Activated CD4-positive, alpha-beta memory T cell treated with anti-CD3 and anti-CD28 coated beads for 36 hours (primary cell): ENCODE measurements around the gene AMDHD2. TPM values are rescaled to one million over a fixed set of nuclear protein-coding genes. Genes with fewer than 3 reads are reported as not detected.
A peak's percentile ranks its signal among the peaks of the same experiment; 100 is the strongest.
"Not testable (repeated sequence)": the region's sequence is repeated elsewhere in the genome, so short reads cannot be mapped to it uniquely, and the experiment has no call there.

Experiments
- CTCF ChIA-PET: fragments of 350-600 bp; sonication (Branson Sonifier 250); formaldehyde crosslinking; loops from one replicate; lab custom pipeline; 2021; ENCODE audit warnings: antibody characterized with exemption, inconsistent platforms; lab: Charles Lee
- POLR2A ChIA-PET: fragments of 350-600 bp; sonication (Branson Sonifier 250); formaldehyde crosslinking; loops from one replicate; lab custom pipeline; 2021; ENCODE audit warnings: antibody characterized with exemption; lab: Charles Lee
- DNase-seq: peaks from one replicate; pipeline ENCODE4 v3.0.0-alpha.2; 2020
- H3K27ac Mint-ChIP-seq: one replicate; pipeline ENCODE4 v1.8.0; 2021; ENCODE audit warnings: mixed read lengths
- H3K27me3 Mint-ChIP-seq: one replicate; pipeline ENCODE4 v1.8.0; 2021; ENCODE audit warnings: mixed read lengths
- H3K36me3 Mint-ChIP-seq: one replicate; pipeline ENCODE4 v1.8.0; 2021; ENCODE audit warnings: mixed read lengths
- H3K4me1 Mint-ChIP-seq: one replicate; pipeline ENCODE4 v1.8.0; 2021; ENCODE audit warnings: low read depth, mixed read lengths
- H3K4me3 Mint-ChIP-seq: one replicate; pipeline ENCODE4 v1.8.0; 2021; ENCODE audit warnings: mild to moderate bottlenecking, mixed read lengths
- H3K9me3 Mint-ChIP-seq: one replicate; pipeline ENCODE4 v1.8.0; 2021; ENCODE audit warnings: mixed read lengths
- intact Hi-C: fragments of 100-400 bp; cut with micrococcal nuclease; formaldehyde crosslinking; loops from one replicate; pipeline ENCODE4 v1.15.1; 2023
- microRNA-seq: library from miRNA; unstranded; fragments of <30 nt; microRNA quantifications from one replicate; pipeline ENCODE4 v1.2.0, GENCODE V29; 2022; ENCODE audit warnings: borderline number of aligned reads, borderline microRNAs expressed, borderline replicate concordance
- total RNA-seq, 2 experiments: library from RNA; stranded (reverse); gene quantifications; one replicate each; pipeline ENCODE4 v1.2.3, GENCODE V29; 2021

Gene AMDHD2
- total RNA-seq, 2 experiments from 2014 or later = 28.3 to 30.5 TPM

DNA sequence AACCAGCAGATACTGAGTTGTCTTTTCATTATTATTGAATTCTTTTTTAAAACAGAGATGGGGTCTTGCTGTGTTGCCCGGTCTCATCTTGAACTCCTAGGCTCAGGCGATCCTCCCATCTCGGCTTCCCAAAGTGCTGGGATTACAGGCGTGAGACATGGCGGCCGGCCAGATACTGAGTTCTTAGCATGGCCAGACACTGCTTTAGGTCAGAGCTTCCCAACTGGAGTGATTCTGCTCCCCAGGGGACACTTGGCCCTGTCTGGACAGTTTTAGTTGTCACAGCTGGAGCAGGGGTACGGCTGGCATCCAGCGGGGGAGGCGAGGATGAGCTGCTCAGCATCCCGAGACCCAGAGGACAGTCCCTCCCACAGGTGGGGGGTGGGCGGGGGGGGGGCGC is 58.7 kb downstream of the AMDHD2 start:
- CTCF ChIA-PET, POLR2A ChIA-PET, H3K36me3 Mint-ChIP-seq, H3K4me1 Mint-ChIP-seq, H3K4me3 Mint-ChIP-seq, DNase-seq, H3K27me3 Mint-ChIP-seq, intact Hi-C loops, H3K9me3 Mint-ChIP-seq, H3K27ac Mint-ChIP-seq: not testable (repeated sequence)

DNA sequence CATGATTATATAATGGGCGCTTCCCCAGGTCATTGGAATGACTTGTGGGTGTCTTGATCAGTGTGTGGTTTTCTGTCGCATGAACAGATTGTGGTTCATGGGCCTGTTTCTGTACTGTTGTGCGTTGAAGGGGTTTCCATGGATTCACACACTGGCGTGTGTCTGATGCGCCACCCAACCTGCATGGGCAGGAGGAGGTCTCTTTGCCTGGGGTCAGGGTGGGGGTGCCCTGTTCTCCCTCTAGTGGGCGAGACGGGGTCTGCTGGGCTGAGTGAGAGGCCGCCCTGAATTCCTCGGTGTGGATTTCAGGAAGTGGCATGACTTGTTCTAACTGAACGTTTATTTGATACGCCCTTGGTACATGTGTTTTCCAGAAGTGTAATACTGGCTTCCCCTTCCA is 60.0 kb downstream of the AMDHD2 start:
- DNase-seq = peak; percentile 32
- H3K9me3 Mint-ChIP-seq, H3K4me1 Mint-ChIP-seq, CTCF ChIA-PET, H3K27ac Mint-ChIP-seq, H3K27me3 Mint-ChIP-seq, intact Hi-C loops, POLR2A ChIA-PET, H3K36me3 Mint-ChIP-seq, H3K4me3 Mint-ChIP-seq: not testable (repeated sequence)

DNA sequence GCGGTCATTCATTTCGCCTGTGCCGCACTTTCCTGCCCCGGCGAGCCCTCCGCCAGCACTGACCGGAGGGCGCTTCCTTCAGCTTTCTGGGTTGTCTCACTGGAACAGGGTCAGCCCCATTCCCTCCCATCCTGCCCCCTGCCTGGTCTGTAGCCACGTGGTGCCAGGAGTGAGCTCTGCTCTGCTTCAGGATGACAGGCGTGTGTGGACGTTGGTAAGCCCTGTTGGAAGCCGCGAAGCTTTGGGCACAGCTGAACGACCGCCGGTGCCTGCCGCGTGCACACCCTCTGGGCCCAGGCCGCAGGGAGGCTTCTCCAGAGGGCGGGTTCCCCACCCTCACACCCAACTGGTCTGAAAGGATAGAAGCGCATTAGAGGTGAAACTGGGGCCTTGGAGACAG is 60.6 kb downstream of the AMDHD2 start:
- H3K4me3 Mint-ChIP-seq, POLR2A ChIA-PET, H3K36me3 Mint-ChIP-seq, H3K27me3 Mint-ChIP-seq, CTCF ChIA-PET, H3K27ac Mint-ChIP-seq, intact Hi-C loops, DNase-seq, H3K9me3 Mint-ChIP-seq, H3K4me1 Mint-ChIP-seq: not testable (repeated sequence)

Small RNA genes lying within 50 kb of the gene (microRNA-seq; reads per million reads assigned to microRNA genes)
- gene MIR3178 = not detected

Other genes with a start within 250 kb of the AMDHD2 start
- gene ABCA3, start 179.6 kb upstream of the AMDHD2 start, total RNA-seq = 1 to 10 TPM; 6.1 to 6.4 TPM
- 10 to 100 TPM; 53.5 to 54.7 TPM for gene CCNF, start 90.9 kb upstream of the AMDHD2 start, total RNA-seq
- 10 to 100 TPM; 23.9 to 24.3 TPM for gene TEDC2, start 60.3 kb upstream of the AMDHD2 start, total RNA-seq
- gene NTN3, start 49.1 kb upstream of the AMDHD2 start, total RNA-seq = not detected
- gene TBC1D24, start 45.2 kb upstream of the AMDHD2 start, total RNA-seq = 10 to 100 TPM; 12.2 to 12.4 TPM
- 100 to 1,000 TPM; 111 to 115 TPM for gene ATP6V0C, start 6.4 kb upstream of the AMDHD2 start, total RNA-seq
- not detected for gene CEMP1, start 11.0 kb downstream of the AMDHD2 start, total RNA-seq
- gene PDPK1, start 17.6 kb downstream of the AMDHD2 start, total RNA-seq = 10 to 100 TPM; 42.5 to 42.9 TPM
- 10 to 100 TPM; 61.8 to 62.7 TPM for gene KCTD5, start 162.2 kb downstream of the AMDHD2 start, total RNA-seq
- 1 to 10 TPM; 1.6 to 2.4 TPM for gene PRSS27, start 199.9 kb downstream of the AMDHD2 start, total RNA-seq
- gene SRRM2, start 232.3 kb downstream of the AMDHD2 start, total RNA-seq = 100 to 1,000 TPM; 483 to 526 TPM